AG10803 (cell line): ENCODE results near the gene P2RY8.
"Not testable (repeated sequence)": the region's sequence is repeated elsewhere in the genome, so short reads cannot be mapped to it uniquely, and the experiment has no call there.

Source experiments
- DNase-seq: peaks from one replicate; pipeline ENCODE4 v3.0.0; 2010; ENCODE audit warnings: low read depth
- H3K4me3 ChIP-seq: 2 replicates; pipeline ENCODE4 v1.5.1; 2011; ENCODE audit warnings: mild to moderate bottlenecking, low read length, control low read depth
- CTCF ChIP-seq: conservative IDR thresholded peaks from 2 replicates; pipeline ENCODE4 v1.5.1; 2011; ENCODE audit warnings: mild to moderate bottlenecking, low read length, control low read depth, inconsistent platforms

Gene P2RY8

DNA sequence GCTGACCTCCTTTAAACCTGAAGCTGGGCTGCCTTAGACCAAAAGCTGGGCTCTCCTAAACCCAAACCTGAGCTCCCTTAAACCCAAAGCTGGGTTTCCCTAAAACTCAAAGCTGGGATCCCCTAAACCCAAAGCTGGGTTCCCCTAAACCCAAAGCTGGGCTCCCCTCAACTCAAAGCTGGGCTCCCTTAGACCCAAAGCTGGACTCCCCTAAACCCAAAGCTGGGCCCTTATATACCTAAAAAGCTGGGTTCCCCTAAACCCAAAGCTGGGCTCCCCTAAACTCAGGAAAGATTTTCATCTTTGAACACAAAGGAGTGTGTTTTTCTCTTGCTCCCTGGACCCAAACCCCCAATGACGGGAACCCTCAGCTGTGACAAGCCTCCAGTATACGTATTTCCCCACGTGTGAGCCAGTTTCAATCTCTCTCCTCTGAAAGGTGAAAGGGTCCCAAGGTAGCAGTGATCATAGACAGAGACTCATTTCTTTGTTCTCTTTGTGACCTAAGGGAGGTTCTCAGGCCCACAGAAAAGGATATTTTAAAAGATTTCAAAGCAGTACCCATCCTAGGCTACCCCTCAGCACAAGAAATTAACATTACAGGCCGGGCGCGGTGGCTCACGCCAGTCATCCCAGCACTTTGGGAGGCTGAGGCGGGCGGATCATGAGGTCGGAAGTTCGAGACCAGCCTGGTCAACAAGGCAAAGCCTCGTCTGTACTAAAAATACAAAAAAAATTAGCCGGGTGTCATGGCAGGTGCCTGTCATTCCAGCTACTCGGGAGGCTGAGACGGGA is 52.9 kb downstream of the P2RY8 start:
- no peak for DNase-seq
- no peak overlapping the region for H3K4me3 ChIP-seq
- TF ChIP-seq CTCF: no peak

DNA sequence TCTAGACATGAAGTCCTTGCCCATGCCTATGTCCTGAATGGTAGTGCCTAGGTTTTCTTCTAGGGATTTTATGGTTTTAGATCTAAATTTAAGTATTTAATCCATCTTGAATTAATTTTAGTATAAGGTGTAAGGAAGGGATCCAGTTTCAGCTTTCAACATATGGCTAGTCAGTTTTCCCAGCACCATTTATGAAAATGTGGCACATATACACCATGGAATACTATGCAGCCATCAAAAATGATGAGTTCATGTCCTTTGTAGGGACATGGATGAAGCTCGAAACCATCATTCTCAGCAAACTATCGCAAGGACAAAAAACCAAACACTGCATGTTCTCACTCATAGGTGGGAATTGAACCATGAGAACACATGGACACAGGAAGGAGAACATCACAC is 54.5 kb downstream of the P2RY8 start:
- DNase-seq, H3K4me3 ChIP-seq: not testable (repeated sequence)

DNA sequence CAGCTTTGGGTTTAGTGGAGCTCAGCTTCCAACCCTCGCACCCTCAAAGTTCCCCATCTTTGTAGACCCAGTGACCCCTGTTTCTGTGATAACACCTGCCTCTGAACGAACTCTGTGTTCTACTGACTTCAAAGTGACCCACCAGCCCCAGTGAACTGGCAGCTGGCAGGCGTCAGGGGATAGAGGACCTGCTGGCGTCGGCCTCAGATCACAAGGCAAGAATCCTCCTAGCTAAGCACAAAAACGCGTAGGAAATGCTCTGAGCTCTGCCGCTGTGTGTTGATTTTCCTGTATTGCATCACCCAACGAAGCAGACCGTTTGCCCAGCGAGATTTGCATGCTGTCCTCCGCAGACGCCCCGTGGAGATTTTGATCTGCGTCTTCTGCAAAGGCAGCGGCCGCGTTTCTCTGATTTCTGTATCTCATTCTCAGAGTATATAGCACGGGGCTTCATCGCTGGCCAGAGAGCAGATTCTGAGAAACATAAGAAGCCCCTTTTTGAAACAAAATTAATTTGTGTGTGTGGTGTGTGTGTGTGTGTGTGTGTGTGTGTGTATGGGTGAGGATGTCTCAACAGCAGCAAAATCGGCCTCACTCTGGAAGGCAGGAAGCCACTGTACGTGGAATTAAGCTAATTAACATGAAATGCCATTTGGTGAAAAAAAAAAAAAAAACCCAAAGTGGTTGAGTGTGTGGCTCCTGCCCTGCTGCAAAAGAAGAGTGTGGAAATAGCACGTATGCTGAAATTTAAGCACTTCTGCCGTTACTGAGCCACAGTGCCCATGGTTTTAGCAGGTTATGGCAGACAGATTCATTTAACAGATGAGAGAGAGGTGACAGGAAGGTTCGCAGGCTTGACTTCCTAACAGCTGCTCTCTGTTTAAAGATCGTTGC is 55.1 kb downstream of the P2RY8 start:
- peak; percentile 89 for DNase-seq
- H3K4me3 ChIP-seq: peak overlapping the region; percentile 39
- no peak for TF ChIP-seq CTCF

DNA sequence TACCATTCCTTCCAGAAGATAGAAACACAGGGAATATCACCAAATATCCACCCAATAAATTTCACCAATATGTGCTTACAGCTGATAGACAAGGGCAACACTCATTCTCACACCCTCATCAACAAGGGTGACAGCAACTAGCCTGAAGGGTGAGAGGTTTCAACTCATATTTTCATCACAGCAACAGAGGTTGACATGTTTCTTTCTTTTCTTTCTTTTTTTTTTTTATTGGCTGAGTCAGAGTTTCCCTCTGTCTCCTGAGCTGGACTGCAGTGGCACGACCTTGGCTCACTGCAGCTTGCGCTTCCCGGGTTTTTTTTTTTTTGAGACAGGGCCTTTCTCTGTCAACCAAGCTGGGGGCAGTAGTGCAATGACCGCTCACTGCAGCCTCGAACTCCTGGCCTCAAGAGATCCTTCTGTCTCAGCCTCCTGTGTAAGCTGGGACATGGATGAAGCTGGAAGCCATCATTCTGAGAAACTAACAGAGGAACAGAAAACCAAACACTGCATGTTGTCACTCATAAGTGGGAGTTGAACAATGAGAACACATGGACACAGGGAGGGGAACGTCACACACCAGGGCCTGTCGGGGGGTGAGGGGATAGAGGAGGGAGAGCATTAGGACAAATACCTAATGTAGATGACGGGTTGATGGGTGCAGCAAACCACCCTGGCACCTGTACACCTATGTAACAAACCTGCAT is 56.8 kb downstream of the P2RY8 start:
- TF ChIP-seq CTCF: no peak
- DNase-seq: no peak

DNA sequence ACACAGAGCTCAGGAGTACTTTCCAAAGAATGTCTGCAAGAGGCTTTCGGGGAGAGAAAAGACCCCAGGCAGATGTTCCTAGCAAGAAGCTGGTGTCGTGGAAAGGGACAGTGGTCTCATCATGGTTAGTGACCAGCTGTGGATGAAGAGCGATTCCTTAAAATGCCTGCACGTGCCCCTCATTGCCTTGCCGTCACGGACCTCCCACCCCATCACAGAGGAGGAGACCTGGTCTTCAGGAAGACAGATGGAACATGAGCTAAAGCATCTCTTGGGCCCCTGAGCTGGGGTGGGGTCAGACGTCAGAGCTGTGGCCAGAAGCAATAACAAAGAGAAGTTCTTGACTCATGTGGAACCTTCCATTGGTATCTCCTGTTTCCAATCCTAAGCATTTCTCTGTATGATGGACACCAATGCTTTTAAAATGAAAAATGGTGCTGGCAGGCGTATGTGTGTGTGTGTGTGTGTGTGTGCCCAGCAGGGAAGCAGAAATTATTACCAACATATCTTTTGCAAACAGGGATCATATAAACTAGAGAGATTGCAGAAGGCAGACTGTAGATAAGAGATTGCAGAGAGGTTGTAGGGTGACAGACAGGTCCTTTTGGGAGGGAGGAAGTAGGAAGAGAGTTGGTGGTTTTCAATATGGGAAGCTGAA is 59.1 kb downstream of the P2RY8 start:
- no peak overlapping the region for H3K4me3 ChIP-seq
- DNase-seq: no peak
- TF ChIP-seq CTCF: no peak

More for the DNA sequence above, 56.8 kb downstream of the P2RY8 start:
- H3K4me3 ChIP-seq: no peak overlapping the region

GRCh38 chrX:1477229-1477628 is 59.8 kb downstream of the P2RY8 start:
- H3K4me3 ChIP-seq: no peak overlapping the region
- TF ChIP-seq CTCF: no peak
- DNase-seq: no peak

DNA sequence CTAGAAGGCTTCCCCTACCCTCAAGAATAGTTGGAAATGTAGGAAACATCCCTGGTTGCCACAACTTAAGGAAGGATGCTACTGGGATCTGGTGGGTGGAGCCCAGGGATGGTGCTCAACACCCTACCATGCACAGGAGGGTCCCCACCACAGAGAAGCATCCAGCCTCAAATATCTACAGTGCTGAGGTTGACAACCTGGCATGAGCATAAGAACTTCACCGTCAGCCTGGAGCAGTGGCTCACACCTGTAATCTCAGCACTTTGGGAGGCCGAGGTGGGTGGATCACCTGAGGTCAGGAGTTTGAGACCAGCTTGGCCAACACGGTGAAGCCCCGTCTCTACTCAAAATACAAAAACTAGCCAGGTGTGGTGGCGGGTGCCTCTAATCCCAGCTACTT is 60.3 kb downstream of the P2RY8 start:
- no peak for DNase-seq
- H3K4me3 ChIP-seq: no peak overlapping the region
- no peak for TF ChIP-seq CTCF
